ENCODE results near the gene PARD3.

DNA sequence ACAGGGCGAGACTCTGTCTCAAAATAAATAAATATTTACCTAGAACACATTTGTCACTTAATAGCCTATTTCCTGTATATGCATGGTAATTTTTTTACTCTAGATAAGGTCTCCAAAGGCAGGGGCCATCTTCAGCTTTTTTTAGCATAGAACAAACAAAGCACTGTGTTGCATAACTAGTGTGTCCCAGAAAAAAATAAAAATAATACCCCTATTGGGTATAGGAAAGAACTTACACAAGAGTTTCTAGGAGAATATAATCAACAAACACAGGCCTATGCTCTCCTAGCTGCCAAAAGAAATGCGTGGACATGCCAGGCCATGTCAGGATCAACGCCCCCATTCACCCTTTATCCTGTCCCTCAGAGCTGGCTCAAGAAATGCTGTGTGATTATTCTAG is 103.6 kb downstream of the PARD3 start:
- TF ChIP-seq, protein P1, sequence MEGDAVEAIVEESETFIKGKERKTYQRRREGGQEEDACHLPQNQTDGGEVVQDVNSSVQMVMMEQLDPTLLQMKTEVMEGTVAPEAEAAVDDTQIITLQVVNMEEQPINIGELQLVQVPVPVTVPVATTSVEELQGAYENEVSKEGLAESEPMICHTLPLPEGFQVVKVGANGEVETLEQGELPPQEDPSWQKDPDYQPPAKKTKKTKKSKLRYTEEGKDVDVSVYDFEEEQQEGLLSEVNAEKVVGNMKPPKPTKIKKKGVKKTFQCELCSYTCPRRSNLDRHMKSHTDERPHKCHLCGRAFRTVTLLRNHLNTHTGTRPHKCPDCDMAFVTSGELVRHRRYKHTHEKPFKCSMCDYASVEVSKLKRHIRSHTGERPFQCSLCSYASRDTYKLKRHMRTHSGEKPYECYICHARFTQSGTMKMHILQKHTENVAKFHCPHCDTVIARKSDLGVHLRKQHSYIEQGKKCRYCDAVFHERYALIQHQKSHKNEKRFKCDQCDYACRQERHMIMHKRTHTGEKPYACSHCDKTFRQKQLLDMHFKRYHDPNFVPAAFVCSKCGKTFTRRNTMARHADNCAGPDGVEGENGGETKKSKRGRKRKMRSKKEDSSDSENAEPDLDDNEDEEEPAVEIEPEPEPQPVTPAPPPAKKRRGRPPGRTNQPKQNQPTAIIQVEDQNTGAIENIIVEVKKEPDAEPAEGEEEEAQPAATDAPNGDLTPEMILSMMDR (IDR thresholded peaks at IDR 0.05), result no peak
- no peak for TF ChIP-seq POLR2A (IDR thresholded peaks at IDR 0.05)
